Measurements from ENCODE around the gene CHID1.

Gene CHID1

DNA sequence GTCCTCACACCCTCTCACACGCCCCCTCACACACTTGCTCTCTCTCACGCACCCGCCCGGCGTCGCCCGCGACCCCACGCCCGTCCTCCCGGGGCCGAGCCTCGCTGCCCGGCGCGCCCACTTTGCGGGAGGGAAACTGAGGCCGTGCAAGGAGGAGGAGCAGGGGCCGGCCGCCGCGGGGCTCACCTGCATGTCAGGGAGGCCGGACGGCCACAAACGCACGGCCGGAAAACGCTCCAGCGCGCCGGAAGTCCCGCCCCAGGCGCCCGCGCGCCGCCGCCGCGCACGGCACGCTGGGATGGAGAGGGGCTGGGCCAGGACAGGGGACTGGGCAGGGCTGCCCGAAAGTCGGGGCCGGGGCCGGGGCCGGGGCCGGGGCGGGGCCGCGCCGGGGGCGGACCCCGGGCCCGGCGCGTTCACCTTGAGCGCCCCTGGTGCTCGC is at the start of gene CHID1:
Gene CHID1, minus strand, starts transcription at position 222 of the 442 bp plus-strand sequence. CDS start 5,994 bp downstream, outside the sequence.
- in situ Hi-C loops (cut with MboI; ENCODE audit: low sequenced_read_pairs), result no loop called here

DNA sequence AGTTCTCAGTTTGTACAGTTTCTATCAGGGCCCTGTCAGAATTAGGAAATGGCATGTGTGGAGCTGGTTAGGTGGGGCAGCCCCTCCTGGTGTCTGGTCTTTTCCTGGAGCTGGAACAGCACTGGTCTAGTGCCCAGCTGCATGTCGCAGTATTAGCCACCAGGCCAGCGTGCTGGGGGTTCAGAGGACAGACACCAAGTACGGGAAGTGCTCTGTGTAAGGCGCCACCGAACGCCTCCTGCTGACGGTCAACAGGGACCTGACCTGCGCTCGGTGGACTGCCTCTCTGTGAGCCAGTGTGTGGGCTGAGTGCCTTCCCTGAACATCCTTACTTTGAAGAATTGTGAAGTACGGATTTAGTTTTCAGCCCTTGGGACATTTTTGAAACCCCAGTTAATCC is 49.0 kb upstream of the CHID1 start:
- in situ Hi-C loops (cut with MboI; ENCODE audit: low sequenced_read_pairs), result no loop called here

DNA sequence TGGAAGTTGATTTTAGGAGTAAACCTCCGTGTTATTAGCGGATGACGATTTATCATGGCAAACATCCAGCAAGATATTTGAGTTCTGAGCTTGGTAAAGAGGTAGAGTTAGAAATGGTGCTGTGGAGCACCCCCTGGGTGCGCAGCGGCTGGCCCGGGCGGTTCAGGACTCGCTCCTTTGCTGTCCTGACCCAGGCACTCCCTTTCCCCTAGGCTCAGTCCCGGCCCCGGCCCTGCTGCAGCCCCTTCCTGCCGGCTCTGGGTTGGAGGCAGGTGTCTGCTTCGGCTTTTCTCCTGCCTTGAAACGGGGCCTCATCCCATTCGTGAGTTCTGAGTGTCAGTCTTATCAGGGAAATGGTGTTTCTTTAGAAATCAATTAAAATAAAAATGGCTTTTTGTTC is 48.4 kb upstream of the CHID1 start:
- in situ Hi-C loops (cut with MboI; ENCODE audit: low sequenced_read_pairs), result no loop called here

DNA sequence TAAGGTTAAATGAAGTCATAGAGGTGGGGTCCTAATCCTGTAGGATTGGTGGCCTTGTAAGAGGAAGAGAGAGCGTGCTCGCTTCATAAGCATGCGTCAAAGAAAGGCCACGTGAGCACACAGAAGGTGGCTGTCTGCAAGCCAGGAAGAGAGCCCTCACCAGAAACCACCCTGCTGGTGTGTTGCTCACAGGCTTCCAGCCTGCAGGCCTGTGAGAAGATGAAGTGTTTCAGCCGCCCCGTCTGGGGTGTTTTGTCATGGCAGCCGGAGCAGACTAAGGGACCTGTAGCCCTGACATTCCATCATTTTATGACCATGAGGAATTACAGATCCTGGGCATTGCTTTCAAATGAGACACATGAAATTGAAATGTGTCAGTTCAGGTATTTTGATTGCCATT is 47.5 kb upstream of the CHID1 start:
- in situ Hi-C loops (cut with MboI; ENCODE audit: low sequenced_read_pairs), result no loop called here

DNA sequence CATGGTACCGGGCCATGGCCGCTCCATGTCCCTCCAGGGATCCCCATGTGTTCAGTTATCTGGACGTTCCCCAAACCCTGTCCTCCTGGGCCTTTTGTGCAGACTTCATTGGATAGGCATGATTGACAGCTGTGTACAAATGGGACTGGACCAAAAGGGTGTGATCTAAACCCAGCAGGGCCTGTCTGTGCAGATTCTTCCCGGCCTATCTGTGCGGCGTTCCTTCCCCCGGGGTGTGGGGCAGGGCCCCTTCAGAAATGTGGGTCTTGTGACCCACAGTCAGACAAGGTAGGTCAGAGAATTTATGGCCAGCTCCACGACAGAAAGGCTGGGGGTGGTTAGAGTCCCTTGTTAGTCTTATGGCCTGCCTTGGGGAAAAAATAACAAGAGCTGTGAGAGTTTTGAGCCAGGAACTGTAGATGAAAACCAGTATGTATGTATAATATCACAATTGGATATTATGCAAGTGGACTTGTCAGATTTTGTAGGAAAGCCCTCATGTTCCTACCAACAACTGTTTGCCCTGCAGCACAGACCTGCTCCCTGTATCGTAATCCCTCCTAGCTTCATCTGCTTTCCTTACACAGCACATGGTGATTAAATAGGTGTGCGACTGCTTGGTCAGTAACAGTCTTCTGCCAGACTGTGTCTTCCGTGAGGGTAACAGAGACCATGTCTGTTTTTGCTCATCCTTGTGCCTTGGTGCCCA is 46.8 kb upstream of the CHID1 start:
- in situ Hi-C loops (cut with MboI; ENCODE audit: low sequenced_read_pairs), result no loop called here

DNA sequence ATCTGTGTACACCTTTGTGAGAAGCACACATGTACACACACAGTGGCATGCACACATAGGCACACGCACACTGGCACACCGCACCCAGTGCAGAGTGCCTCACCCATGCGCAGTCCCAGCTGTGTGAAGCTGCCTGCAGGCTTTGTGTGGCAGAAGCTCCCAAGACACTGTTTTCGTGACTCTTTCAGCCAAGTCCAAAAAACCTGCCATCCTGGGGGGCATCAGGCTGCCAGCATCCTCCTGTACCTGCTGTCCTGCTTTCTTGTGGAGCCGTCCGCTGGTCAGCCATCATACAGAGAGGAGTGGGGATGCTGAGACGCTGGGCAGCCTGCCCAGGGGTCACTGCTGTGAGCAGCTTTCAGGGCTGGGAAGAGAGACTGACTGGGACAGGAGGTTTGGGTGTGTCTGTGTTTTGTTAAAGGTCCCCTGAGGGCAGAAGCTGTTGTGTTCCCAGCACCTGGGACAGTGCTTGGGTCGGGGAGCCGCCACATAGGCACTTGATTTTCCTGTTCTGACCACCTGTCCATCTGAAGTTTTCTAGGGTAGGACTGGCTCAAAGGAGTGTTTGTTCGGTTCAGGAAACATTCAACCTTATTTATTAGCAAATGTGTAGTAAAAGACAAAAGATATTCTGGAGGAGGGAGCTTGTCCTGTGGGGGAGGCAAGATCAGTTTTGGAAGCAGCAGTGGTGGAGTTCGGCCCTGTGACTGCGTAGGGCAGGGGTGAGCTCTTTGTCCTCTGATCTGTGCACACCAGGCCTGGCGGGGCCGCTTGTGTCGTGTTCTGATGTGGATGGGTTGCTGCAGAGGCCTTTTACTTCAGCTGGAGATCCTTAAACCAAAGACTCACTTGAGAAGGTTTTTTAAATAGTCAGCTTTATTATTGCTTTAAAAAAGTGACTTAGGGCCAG is 44.8 kb upstream of the CHID1 start:
- in situ Hi-C loops (cut with MboI; ENCODE audit: low sequenced_read_pairs), result no loop called here

DNA sequence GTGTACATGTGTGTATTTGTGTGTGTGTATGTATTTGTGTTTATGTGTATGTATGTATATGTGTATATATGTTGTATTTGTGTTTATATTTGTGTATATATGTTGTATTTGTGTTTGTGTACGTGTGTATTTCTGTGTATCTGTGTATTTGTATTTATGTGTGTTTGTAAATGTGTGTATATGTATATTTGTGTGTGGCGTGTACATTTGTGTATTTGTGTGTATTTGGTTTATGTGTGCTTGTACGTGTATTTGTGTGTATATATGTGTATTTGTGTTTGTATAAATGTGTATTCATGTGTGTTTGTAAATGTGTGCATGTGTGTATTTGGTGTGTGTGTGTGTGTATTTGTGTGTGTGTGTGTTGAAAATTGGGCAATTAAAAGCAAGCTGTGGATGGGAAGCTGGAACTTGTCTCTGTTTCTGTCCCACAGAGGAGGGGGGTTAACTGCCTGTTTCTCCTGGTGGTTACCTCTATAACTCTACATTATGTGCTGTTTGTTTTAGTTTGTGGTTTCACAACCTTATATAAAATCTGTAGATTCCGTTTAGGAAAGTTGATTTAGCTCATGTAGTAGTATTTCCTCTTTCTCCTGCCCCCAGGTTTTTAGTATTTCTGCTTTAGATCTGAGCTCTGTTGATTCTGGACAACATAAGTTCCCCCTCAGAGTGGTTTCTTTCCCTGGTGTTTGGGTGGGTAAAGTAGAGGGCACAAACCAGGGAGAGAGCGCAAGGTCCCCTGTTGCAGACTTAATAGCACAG is 44.0 kb upstream of the CHID1 start:
- in situ Hi-C loops (cut with MboI; ENCODE audit: low sequenced_read_pairs), result no loop called here

DNA sequence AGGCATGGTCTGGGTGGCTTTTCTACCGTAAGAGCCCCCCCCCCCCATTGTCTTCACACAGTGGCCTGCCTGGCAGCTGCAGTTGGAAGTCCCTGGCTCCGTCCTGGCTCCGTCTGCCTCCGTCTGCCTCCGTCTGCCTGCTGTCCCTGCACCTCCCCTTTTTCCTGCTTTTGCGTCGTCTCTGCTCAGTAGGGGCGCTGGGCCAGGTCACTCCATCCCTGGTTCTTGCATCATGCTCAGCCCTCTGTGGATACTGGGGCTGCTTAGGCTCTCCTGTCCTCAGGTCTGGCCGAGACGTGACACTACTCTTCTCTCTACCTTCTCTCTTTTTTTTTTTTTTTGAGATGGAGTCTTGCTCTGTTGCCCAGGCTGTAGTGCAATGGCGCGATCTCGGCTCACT is 42.9 kb upstream of the CHID1 start:
- in situ Hi-C loops (cut with MboI; ENCODE audit: low sequenced_read_pairs), result no loop called here

DNA sequence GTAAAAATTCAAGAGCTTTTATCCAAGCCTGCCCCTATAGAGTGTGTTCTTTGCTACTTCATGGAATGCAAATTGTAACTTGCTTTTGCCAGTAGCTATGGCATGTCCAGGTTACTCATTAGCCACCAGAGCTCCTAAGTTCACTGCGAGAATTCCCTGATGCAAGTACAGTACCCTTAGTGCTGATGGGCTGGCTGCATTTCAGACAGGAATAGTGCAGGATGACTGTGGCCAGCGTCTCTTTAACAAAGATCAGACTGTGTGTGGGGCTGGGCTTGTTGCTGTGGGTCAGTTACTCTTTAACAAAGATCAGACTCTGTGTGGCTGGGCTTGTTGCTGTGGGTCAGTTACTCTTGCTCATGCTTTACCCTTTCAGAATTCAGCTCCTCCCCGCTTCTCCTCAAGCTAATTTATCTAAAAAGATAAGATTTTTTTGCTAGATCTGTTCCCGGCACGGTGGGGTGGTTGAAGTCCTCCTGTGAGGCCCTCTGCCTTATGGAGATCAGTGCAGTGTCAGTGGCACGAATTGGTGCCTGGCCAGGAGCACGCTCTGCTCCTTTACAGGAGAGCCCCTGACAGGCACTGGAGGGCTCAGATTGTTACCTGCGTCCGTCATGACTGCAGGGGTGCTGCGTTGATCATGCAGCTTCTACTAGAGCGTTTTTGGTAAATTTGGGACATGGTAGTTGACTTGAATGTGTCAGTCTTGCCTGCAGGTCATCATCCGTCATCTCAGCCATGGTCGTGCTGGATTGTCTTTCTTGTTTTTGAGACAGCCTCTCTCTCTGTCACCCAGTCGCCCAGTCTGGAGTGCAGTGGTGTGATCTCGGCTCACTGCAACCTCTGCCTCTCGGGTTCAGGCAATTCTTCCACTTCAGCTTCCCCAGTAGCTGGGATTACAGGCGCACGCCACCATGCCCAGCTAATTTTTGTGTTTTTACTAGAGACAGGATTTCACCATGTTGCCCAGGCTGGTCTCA is 42.1 kb upstream of the CHID1 start:
- in situ Hi-C loops (cut with MboI; ENCODE audit: low sequenced_read_pairs), result no loop called here

DNA sequence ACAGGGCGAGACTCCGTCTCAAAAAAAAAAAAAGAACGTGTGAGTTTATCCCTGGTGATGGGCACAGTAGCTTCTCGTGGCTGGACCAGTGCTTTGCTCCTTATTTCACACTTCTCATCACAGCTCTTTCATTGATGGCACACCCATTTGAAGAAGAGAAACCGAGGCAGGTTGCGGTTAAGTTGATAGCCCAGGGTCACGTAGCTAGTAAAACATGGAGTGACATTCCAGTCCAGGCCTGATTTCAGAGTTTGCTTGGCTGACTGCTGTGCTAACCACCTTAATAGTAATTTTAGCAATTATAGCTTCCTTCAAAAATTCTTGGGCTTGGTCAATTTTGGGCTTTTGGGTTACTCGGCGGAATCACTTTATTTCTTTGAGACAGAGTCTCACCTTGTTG is 40.9 kb upstream of the CHID1 start:
- in situ Hi-C loops (cut with MboI; ENCODE audit: low sequenced_read_pairs), result no loop called here

DNA sequence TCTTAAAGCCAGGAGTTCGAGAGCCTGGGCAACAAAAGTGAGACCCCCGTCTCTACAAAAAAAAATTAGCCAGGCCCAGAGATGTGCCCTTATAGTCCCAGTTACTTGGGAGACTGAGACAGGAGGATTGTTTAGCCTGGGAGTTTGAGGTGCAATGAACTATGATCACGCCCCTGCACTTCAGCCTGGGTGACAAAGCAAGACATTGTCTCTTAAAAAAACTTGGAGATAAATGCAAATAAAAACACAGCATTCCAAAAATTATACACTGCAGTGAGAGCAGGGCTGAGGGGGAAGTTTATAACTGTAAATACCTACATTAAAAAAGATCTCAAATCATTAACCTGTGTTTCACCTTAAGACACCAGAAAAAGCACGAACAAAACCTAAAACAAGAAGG is 37.1 kb upstream of the CHID1 start:
- in situ Hi-C loops (cut with MboI; ENCODE audit: low sequenced_read_pairs), result no loop called here

DNA sequence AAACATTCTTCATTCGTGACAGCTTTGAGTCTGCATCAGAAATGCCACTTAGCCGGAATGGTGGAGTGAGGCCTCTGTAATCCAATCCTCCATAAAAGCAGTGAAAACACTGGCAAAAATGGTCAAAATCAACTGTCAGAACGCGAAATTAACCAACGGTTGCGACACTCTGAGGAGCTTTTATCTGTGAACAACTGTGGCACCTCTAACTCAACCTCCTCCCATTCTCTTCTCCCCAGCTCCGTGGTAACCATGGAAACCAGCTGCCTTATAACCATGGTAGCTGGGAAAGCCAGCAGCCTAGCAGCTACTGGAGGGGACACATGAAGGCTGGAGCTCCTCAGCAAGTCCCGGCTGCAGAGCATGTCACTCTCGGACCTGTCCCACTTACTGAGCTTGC is 35.4 kb upstream of the CHID1 start:
- in situ Hi-C loops (cut with MboI; ENCODE audit: low sequenced_read_pairs), result no loop called here

DNA sequence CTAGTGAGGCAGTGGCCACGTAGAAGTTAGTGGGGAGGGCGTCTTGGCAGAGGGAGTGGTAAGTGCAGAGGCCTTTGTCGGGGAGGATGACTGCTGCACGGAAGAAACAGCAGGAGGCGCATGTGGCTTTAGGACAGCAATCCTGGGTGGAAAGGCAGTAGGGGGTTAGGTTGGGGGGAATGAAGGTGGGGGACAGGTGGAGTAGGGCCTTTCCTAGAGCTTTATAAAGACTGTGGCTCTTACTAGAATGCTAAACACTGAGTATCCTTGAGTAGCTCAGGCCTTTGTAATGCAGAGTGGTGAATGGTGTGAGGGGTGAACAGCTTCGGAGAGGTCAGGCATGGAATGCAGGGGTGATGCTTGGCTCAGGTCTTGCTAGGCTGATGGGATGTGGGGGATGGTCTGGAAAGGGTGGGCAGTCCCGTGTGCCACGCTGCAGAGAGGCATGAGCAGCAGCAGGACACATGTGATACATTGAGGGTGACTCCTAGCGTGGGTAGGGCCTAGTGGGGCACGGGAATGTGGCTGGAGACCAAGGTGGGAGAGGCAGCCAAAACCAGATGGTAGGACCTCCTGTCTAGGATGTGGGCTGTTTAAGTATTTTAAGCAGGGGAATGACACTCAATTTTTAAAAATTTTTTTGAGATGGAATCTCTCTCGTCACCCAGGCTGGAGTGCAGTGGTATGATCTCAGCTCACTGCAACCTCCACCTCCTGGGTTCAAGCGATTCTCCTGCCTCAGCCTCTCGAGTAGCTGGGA is 34.3 kb upstream of the CHID1 start:
- in situ Hi-C loops (cut with MboI; ENCODE audit: low sequenced_read_pairs), result no loop called here

DNA sequence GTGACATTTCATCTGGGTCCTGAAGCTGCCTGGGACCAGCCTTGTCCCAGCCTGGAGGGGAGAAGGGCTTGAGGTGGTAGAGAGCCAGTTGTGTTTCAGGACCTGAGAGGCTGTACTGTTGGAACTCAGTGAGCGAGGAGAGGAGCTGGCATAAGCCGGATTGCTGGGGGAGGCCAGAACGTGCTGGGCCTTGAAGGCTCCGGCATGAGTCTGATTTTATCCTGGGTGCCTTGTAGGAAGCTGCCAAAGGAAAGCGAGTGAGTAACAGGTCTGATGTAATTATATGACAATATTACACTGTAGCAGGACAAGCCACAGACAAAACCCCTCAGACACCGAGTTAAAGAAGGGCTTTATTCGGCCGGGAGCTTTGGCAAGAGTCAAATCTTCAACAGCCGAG is 32.2 kb upstream of the CHID1 start:
- in situ Hi-C loops (cut with MboI; ENCODE audit: low sequenced_read_pairs), result no loop called here

DNA sequence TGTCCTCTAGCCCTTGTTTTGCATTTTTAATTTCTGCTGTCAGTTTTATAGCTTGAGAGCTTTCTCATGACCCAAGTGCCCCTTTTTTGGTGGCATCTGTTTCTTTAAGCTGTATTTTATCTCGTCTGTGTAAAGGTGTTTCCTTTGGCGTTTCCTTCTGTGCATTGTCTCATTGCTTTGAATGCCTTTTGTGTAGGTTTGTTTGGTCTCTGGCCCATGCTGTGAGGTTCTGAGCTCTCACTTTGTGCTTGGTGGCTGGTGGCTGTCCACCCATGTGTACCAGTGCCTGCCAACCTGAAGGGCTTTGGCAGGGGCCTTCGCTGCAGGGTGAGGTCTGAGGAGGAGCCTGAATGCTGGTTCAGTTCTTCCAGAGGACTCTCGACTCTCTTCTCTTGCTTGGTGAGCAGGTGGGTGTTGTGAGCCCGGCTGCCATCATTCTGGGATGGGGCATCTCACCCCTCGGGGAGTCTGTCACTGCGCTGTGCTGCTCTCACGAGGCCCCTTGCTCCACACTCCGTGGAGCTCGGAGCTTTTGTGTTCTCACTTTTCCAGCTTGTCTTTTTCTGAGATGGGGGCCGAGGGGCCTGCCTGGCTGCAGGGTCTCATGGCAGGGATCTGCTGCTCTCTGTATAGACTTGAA is 30.0 kb upstream of the CHID1 start:
- in situ Hi-C loops (cut with MboI; ENCODE audit: low sequenced_read_pairs), result no loop called here

DNA sequence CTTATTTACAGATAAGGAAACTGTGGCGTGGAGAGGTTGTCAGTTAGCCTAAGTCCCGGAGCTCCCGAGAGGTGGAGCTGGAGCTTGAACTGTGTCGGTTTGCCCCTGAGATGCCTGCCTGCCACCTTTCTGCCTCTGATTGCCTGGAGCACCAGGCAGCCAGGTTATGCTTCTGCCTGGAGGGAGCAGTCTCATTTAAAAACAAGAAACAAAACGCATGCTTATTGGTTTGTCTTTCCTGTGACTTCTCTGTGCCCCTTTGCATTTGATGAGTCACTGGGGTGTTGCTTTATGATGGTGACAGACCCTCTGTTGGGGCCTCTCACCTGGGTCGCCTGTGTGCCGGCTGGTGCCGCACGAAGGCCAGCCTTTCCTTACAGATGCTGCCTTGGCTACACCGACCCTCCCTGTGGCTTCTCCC is 27.2 kb upstream of the CHID1 start:
- in situ Hi-C loops (cut with MboI; ENCODE audit: low sequenced_read_pairs), result no loop called here

DNA sequence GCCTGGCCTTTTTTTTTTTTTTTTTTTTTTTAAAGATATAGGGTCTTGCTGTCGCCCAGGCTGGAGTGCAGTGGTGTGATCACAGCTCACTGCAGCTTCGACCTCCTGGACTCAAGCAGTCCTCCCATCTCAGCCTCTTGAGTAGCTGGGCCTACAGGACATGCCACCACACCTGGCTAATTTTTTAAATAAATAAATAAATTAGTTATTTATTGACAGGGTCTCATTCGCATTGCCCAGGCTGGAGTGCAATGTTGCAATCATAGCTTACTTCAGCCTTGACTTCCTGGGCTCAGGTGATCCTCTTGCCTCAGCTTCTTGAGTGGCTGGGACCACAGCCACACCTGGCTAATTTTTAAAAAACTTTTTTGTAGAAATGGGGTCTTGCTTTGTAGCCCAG is 25.6 kb upstream of the CHID1 start:
- in situ Hi-C loops (cut with MboI; ENCODE audit: low sequenced_read_pairs), result no loop called here

DNA sequence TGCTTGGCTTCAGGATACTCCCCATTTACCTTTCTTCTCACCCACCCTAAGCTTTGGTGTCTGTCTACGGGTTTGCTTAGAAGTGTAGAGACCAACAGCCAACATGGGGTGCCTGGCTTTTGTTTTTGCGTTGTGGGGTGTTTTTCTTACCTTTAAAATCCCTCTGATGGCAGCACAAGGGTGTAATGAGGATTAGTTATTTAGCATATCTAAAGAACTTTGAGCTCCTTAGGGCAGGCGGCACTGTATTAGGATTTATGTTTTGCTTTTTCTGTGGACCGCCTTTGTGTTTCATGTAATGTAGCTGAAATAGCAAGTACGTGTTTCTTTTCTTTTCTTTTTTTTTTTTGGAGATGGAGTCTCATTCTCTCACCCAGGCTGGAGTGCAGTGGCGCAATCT is 23.9 kb upstream of the CHID1 start:
- in situ Hi-C loops (cut with MboI; ENCODE audit: low sequenced_read_pairs), result no loop called here

DNA sequence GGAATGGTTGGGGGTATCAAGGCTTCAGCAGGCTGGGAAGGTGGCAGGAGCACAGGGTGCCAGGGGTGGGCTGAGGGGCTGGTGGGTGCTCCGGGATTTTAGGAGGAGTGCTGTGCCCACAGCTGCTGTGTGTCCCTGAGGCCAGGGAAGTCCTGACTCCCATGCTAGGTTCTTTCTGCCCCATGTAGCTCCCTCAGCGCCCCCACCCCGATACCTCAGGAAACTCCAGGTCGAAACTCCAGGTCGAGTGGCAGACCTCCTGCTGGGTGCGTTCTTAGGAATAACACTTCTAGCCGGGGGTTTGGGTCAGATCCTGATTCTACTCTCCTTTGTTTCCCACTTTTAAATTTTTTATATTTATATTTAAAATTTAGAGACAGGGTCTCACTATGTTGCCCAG is 23.3 kb upstream of the CHID1 start:
- in situ Hi-C loops (cut with MboI; ENCODE audit: low sequenced_read_pairs), result no loop called here

Data from HL-60/S4 treated with phorbol 12-myristate 13-acetate at 8.2 ng/mL for 4 days and 3 days (cell line).